Fibroblast of skin of right biceps (primary cell): Measurements from ENCODE around the gene ANKRD61.
"Not testable (repeated sequence)": the region's sequence is repeated elsewhere in the genome, so short reads cannot be mapped to it uniquely, and the experiment has no call there.

Source experiments
- DNase-seq: peaks from one replicate; pipeline ENCODE4 v3.0.0-alpha.2; 2013

Gene ANKRD61

DNA sequence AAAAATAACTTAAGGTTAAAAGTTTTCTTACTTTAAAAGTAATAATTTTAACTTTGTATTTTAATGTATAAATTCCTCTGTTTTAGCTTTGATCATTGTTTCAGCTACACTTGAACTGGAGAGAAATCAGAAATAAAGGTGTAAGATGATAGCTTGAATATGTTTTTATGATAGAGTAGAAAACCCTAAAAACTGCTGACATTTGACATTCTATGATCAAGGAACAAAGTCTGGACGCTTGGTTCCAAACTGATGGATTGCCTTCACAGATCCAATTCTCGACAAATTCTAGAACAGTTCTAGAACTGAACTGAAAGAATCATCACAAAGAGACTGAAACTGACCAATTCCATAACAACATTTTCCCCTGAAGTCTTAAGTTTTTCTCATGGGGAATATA is at the start of gene ANKRD61:
TSS of gene ANKRD61 (plus strand) at position 389 of the 400 bp plus-strand sequence. CDS start at position 389, 0 bp downstream.
- DNase-seq = no peak

DNA sequence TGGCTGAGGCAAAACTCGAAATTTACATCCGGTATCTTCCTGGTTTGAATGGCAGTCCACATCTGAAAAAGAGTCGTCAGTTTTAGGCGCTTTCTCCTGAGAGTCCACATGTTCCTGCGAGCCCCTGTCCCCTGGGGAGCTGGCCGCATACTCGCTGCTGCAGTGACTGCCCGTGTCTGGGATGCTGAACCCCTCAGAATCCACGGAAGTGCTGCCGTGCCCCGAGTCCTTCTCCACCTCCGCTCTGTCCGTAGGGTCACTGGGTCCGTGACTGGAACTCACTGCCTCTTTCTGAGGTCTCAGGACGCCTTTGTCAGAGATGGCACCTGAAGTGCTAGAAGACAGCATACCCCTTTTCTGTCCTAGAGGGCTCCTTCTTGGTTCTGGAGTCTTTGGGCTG is 44.1 kb upstream of the ANKRD61 start:
- DNase-seq = not testable (repeated sequence)

DNA sequence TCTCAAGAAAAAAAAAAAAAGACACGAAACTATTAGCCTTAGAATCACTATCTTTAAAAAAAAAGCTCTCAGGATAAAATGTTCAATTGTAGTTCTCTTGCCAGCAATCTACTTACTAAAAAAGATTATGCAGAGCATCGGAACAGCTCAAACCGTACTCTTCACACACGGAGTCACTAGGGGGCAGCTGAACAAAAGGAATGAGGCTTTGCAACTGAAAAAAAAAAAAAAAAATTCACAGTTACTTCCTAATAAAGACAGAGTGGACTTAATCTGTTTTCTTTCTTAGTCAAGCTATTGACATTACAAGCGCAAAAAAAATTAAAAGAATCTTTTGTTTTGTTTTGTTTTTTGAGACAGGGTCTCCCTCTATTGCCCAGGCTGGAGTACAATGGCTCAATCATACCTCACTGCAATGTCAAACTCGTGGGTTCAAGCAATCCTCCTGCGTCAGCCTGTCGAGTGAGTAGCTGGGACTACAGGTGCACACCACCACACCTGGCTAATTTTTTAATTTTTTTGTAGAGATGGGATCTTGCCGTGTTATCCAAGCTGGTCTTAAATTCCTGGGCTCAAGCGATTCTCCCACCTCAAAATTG is 33.9 kb upstream of the ANKRD61 start:
- peak; percentile 64 for DNase-seq

DNA sequence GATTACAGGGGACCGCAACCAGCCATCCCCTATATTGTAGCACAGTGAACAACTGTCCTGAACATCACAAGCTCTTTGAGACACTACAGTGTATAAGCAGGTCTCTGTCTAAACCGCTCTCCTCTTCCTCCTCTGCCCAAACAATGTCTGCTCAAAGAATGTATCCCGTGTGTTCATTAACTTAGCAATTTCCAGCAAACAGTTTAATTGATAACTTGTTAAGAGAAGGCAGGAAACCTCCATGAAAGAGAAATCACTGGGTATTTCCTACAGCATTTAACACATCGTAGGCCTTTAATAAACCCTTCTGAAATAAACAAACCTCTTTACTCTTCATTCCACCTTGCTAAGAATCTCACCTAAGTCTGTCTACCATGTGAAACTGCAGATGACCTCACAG is 23.8 kb upstream of the ANKRD61 start:
- DNase-seq = no peak

DNA sequence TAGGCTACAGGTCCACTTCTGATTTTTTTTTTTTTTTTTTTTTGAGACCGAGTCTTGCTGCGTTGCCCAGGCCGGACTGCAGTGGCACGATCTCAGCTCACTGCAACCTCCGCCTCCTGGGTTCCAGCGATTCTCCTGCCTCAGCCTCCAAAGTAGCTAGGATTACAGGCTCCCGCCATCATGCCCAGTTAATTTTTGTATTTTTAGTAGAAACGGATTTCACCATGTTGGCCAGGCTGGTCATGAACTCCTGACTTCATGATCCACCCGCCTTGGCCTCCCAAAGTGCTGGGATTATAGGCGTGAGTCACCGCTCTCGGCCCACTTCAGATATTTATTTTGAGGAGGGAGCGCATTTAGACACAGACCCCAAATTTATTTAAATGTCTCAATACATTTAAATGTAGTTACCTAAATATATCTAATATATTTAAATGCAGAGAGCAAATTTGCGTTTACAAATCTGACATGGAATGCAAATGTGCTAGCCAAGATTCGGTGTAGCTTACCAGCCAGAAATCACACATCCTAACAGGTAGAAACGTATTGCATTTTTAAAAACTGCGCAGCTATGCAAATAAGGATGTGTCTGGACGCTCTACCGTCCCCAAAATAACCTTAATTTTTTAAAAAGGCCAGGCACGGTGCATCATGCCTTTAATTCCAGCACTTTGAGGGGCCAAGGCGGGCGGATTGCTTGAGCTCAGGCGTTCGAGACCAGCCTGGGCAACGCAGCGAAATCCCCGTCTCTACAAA is 23.2 kb upstream of the ANKRD61 start:
- DNase-seq = not testable (repeated sequence)

DNA sequence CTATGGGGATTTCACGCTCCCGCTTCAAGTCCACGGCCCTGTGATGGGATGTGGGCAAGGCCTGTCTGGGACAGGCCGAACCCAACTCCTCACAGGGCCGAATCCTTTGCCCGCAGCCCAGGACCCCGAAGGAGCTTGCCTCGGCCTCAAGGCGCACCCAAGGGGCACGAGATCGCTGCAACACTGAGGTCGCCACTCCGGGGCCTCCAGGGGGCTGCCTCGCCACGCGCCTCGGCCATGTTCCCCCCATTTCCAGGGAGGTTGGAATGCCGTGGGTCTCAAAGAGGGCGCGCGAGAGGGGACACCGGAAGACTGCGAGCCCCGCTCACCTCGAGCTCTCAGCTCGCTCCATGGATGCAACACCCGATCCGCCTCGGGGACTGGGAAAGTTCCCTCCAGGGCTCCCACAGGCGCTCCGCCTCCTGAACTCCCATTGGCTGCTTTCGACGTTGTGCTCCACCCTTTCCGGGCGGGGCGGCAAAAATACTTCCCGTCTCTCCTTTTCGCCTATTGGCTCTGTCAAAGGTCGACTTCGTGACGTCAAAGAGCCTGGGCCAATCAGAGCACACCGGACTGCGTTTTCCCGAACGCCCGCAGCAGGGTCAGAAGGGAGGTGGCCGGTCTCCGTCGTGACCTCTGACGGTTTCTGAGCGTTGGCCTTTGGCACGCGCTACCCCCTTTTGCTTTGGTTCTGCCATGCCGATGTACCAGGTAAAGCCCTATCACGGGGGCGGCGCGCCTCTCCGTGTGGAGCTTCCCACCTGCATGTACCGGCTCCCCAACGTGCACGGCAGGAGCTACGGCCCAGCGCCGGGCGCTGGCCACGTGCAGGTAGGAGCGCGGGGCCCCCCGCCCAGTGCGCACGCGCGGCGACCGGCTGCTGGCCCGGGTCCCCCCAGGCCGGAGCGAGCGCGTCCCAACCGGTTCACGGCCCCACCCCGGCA is 22.2 kb upstream of the ANKRD61 start, which contains the start of the genes AIMP2 and PMS2:
TSS of gene AIMP2 (plus strand) at position 605 of the 944 bp plus-strand sequence. CDS start at position 697, 92 bp downstream.
TSS of gene PMS2 (minus strand) at position 382 of the 944 bp plus-strand sequence. CDS start at position 352, 30 bp downstream.
- peak; percentile 98 for DNase-seq

DNA sequence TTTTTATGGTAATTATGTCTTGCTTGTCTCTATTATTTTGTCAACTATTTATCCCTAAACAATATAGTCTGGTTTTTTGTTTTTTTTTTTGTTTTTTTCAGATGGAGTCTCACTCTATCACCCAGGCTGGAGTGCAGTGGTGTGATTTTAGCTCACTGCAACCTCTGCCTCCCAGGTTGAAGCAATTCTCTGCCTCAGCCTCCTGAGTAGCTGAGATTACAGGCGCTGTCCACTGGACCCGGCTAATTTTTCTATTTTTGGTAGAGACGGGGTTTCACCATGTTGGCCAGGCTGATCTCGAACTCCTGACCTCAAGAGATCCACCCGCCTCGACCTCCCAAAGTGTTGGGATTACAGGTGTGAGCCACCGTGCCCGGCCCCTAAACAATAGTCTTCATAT is 20.8 kb upstream of the ANKRD61 start:
- not testable (repeated sequence) for DNase-seq

DNA sequence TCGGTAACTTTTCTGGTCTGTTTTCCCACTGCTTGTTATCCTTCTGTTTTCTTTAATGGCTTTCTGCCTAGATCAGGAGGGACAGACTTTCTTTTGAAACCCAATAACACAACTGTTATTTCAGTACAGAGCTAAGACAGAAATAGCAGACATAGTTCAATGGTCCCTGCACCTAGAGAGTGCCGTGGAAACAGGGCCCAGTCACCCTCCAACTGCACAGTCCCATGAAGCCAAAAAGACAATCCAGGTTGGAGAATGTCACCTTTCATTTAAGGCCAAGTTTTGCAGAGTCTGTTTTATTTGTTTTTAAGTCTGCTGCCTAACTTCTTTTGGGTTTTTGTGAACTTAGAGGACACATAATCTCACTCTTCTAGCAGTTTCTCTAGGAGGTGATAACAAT is 19.6 kb upstream of the ANKRD61 start:
- DNase-seq = no peak

DNA sequence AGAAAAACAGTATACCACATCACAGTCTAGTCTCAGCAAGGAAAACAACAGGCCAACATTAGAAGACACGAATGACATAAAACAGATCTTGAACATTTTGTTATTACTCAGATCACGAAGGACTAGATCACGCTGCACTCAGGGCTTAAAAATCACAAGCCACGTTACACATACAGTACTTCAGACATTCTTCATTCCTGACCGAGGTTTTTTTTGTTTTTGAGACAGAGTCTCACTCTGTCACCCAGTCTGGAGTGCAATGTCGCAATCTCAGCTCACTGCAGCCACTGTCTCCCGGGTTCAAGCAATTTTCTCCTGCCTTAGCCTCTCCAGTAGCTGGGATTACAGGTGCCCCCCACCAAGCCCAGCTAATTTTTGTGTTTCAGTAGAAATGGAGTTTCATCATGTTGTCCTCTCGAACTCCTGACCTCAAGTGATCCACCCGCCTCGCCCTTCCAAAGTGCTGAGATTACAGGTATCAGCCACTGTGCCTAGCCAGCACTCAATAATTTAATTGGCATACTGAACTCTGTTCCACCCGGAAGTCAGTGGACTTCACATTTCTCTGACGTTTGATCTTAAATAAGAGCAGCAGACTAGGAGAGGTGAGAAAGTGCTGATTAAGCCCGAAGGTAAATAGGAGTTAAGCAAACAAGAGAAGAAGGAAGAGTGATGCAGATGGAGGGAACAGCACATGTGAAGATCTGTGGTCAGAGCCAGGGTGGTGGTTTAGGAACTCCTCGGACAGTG is 18.6 kb upstream of the ANKRD61 start:
- no peak for DNase-seq

DNA sequence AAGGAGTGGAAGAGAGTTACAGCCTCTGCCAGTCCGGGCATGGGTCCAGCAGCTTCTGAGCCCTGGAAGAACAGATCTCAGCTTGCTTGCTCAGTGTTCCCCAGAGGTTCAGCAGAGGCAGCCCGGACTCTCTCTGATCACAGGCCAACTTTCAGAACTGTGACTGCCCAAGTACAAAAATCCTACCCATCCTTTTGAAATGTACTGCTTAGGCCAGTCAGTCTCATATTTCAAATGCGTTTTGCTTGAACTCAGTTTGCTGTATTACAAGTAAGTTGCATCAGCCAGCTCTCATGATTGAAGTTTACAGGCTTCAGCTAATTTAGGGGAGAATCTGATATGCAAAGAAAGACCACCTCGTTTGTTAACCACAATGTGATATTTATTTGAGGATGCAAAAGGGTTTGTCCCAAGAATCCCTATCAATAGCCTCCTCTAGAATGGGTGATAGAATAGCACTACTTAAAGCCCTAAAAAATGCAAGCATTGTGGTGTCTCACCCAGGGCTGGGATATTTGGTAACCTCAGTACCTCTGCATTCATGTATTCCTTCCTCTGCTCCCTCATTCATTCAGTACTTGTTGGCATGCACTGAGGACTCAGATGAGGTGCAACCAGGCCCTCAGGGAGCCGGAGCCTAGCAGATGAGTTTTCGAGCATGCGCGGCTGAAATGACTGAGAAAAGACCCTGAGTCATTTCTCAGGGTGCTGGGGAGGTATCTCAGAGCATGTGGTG is 15.1 kb upstream of the ANKRD61 start:
- peak; percentile 91 for DNase-seq

DNA sequence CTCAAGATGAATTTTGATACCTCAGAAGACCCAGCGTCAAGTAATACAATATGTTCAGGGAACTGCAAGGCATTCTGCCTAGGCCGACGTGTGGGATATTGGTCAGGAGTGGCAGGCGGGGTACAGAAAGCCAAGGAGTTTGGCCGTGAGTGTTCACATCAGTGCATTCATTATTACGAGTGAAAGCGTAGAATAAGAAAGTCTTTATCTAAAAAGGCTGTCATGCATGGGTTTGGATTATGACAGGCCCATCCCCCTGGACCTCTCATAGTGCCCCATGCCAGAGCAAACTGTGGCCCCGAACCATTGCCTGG is 14.6 kb upstream of the ANKRD61 start:
- no peak for DNase-seq

DNA sequence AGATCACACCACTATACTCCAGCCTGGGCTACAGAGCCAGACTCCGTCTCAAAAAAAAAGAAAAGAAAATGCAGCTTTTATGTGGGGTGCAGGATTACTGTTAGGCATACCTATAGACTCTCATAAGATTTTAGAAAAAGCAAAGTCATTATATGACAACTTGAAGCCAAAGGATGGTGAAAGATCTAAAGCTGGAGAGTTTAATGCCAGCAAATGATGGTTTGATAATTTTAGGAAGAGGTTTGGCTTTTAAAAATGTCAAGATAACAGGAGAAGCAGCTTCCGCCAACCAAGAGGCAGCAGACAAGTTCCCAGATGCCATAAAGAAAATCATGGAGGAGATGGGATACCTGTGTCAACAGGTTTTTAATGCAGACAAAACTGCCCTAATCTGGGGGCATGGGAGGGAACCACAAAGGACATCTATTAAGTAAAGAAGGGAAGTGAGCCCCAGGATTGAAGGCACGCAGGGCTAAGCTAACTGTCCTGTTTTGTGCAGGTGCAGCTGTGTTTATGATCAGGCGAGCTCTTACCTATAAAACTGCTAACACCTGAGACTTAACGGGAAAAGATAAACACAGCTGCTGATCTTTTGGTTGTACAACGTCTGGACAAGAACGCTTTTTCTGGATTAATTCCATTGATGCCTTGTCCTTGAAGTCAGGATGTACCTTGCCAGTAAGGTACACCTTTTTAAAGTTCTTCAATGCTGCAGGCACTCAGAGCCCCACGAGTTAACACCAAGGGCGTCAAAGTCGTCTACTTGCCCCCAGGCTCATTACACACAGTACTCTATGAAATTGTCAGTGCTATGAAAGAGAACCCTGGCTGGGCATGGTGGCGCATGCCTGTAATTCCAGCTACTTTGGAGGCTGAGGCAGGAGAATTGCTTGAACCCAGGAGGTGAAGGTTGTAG is 10.5 kb upstream of the ANKRD61 start:
- no peak for DNase-seq

DNA sequence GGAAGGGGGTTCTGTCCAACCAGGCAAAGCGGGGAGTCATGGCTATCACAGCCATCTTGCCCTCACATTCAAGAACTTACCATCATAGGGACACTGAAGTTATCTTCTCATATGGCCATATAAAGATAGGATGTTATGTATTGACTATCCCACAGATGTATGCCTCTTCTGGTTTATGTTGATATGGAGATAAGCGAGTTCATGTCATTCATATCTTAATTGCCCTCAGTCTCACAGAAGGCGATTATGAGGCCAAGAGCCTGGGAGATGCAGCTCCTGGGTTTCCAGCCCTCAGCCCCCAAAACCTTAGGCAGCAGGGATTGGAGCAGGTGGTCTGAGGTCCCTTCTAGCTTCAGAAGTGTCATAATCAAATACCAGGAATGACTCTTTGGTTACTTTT is 8.5 kb upstream of the ANKRD61 start:
- no peak for DNase-seq

DNA sequence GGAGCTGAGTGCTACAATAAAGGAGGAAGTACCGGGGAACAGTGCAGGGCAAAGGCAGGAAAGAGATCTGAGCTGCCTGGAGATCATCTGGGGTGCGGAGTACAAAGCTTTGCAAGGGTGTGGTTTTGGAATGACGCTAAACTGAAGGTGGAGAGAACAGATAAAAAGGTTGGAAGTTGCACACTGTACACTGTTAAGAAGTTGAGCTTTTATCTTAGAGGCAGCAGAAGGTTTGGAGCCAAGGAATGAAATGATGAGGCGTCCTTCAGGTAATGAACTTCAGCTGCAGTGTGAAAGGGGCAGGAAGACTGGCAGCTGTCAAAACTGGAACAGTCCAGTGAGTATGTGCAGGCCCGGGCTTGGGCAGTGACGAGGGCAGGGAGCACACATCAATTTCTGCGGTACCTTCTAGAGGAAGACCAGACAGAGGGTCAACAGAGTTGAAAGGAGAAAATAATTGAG is 7.2 kb upstream of the ANKRD61 start:
- no peak for DNase-seq

DNA sequence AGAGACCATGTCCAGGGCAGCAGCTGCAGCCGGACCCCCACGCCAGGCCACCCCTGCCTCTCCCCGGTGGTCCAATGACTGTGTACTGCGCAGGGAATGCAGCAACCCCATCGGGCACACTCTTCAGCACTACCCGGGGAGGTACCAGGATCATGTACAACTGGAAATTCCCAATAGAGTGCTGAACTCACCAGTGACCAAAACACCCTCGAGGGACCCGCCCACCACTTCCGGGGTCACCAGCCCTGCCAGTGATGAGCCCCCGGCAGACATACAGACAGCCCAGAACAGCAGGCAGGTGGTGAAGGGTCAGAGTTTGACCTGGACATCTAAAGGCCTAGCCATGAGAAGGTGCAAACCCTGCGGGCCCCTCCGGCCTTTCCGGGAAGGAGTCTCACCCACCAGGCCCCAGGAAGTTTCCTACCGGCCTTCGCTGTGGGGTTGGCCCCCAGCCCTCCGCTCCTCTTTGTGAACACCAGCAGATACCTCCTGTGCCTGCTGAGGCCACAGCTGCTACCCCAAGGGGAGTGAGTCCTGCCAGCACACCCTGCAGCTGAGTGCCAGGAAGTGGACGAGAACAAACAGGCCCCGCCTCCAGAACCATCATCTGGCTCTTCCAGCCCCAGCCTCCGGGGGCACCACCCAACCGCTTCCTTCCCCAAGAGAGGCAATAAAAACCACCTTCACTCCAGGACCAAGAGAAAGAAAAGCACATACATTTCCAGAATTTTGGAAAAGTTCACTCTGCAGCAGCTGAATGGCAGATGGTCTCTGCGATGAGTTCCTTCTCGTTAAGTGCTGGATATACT is 5.0 kb upstream of the ANKRD61 start:
- peak; percentile 36 for DNase-seq

DNA sequence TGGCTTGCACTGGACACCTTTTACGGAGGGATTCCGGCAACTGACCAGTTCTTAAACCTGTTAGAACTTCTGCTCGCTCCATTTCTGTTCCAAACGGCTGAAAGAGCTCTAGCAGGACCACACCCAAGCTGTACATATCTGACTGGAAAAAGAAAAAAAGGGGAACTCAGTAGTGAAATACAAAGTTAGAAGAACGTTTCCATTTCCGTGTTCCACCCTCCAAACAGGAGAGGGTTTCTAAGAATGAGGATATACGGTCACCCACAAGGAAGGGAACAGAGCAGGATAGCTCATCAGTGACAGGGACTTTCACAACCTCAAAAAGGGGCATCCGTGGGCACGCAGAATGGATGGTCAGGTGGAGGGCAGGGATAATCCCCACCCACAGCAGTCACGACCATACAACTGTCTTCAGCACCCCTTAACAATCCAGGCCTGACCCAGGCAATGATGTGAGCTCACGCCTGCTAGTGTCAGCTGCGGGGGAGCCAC is 4.3 kb upstream of the ANKRD61 start:
- DNase-seq = no peak

DNA sequence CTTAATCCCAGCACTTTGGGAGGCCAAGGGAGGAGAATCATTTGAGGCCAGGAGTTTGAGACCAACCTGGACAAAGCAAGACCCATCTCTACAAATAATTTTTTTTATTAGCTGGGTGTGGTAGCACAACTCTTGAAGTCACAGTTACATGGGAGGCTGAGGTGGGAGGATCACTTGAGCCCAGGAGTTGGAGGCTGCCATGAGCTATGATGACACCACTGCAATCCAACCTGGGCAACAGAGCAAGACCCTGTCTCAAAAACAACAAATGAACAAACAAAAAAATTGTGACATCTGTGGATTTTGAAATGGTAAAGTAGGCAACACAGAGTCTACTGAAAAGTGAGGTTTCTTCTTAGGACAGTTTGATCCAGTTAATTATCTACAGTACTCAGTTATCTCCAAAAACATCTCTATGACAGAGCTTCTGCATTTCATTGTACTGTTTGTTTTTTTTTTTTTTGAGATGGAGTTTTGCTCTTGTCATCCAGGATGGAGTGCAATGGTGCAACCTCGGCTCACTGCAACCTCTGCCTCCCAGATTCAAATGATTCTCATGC is 3.3 kb upstream of the ANKRD61 start:
- DNase-seq = no peak

DNA sequence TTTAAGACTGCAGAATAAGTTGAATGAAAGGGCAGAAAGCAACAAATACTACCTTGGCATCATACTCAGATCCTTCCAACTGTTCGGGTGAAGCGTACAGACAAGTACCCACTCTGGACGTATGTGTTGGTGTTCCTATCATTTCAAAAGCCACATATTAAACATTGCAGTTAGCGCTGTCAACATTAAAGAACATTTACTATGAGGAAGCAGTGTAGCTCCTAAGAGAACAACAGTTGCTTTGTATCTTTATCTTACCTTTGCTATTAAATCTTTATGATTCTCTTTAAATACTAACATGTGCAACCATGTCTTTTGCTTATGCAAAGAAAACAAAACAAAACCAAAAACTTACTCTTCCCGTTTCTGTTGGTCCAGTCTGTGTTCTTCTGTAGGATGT is 2.6 kb upstream of the ANKRD61 start:
- no peak for DNase-seq

DNA sequence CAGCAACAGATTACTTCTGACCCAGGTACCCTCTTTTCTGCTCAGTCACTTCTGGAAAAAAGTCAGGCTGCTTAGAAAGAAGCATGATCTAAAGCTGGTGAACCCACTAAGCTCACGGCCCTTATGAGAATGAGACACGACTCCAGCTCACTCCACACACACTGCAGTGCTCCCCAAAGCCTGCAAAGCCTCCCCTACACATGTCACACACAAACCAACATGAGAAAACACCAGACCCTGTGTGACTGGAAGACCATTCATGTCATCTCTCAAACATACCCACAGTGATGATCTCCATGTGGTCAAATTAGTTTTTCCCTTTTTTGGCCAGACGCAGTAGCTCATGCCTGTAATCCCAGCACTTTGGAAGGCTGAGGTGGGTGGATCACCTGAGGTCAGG is 391 bp downstream of the ANKRD61 start:
- no peak for DNase-seq
